Trophoblast cell (in vitro differentiated cells and primary cell): ENCODE measurements around the gene GALNTL6.
A peak's percentile ranks its signal among the peaks of the same experiment; 100 is the strongest.

Experiments used
- DNase-seq, 2 donors: peaks; one replicate each; pipeline ENCODE4 v3.0.0-alpha.2; 2016
- H2AFZ ChIP-seq: 2 replicates; pipeline ENCODE4 v1.6.1; 2013; ENCODE audit warnings: low read length, moderate library complexity, mild to moderate bottlenecking; ENCODE audit not compliant: insufficient read depth, poor library complexity
- H2AK5ac ChIP-seq: 2 replicates; pipeline ENCODE4 v1.6.1; 2013; ENCODE audit warnings: mild to moderate bottlenecking, low read length
- H2BK120ac ChIP-seq: 2 replicates; pipeline ENCODE4 v1.6.1; 2013; ENCODE audit warnings: low read length, mild to moderate bottlenecking, moderate library complexity; ENCODE audit not compliant: insufficient read depth, poor library complexity
- H2BK12ac ChIP-seq: 2 replicates; pipeline ENCODE4 v1.6.1; 2013; ENCODE audit warnings: mild to moderate bottlenecking, low read length, moderate library complexity
- H2BK5ac ChIP-seq: 2 replicates; pipeline ENCODE4 v1.6.1; 2013; ENCODE audit warnings: low read length, low read depth, moderate library complexity, mild to moderate bottlenecking; ENCODE audit not compliant: poor library complexity
- H3K14ac ChIP-seq: 2 replicates; pipeline ENCODE4 v1.6.1; 2013; ENCODE audit warnings: mild to moderate bottlenecking, low read length
- H3K18ac ChIP-seq: 2 replicates; pipeline ENCODE4 v1.6.1; 2013; ENCODE audit warnings: mild to moderate bottlenecking, low read length
- H3K23ac ChIP-seq: 2 replicates; pipeline ENCODE4 v1.6.1; 2013; ENCODE audit warnings: low read length
- H3K27ac ChIP-seq: 2 replicates; pipeline ENCODE4 v1.5.1; 2013; ENCODE audit warnings: low read depth, mild to moderate bottlenecking, inconsistent platforms, low read length, moderate library complexity
- H3K27me3 ChIP-seq: 2 replicates; pipeline ENCODE4 v1.6.1; 2013; ENCODE audit warnings: inconsistent platforms, mild to moderate bottlenecking, low read length, moderate library complexity; ENCODE audit not compliant: insufficient read depth
- H3K36me3 ChIP-seq, 2 experiments: 1 replicate in 1 of 2; 2 replicates in 1 of 2; pipeline ENCODE4 v1.6.1; 2013; ENCODE audit warnings: low read length in 2 of 2, mild to moderate bottlenecking in 2 of 2, moderate library complexity in 1 of 2; ENCODE audit not compliant: insufficient read depth in 2 of 2, control insufficient read depth in 1 of 2
- H3K4ac ChIP-seq: 2 replicates; pipeline ENCODE4 v1.6.1; 2013; ENCODE audit warnings: low read depth, mild to moderate bottlenecking, low read length, moderate library complexity
- H3K4me1 ChIP-seq, 2 experiments: 1 replicate in 1 of 2; 2 replicates in 1 of 2; pipeline ENCODE4 v1.6.1; 2013; ENCODE audit warnings: low read length in 2 of 2, mild to moderate bottlenecking in 2 of 2, moderate library complexity in 1 of 2; ENCODE audit not compliant: insufficient read depth in 2 of 2, control insufficient read depth in 1 of 2
- H3K4me2 ChIP-seq: 2 replicates; pipeline ENCODE4 v1.6.1; 2013; ENCODE audit warnings: inconsistent platforms, mild to moderate bottlenecking, low read length, moderate library complexity
- H3K4me3 ChIP-seq: 2 replicates; pipeline ENCODE4 v1.5.1; 2013; ENCODE audit warnings: mild to moderate bottlenecking, low read depth, low read length, inconsistent platforms
- H3K79me1 ChIP-seq: one replicate; pipeline ENCODE4 v1.6.1; 2013; ENCODE audit warnings: low read length
- H3K79me2 ChIP-seq: 2 replicates; pipeline ENCODE4 v1.6.1; 2013; ENCODE audit warnings: low read length, mild to moderate bottlenecking; ENCODE audit not compliant: control insufficient read depth, insufficient read depth, poor library complexity
- H3K9ac ChIP-seq: 2 replicates; pipeline ENCODE4 v1.6.1; 2013; ENCODE audit warnings: mild to moderate bottlenecking, low read length
- H3K9me3 ChIP-seq: 2 replicates; pipeline ENCODE4 v1.6.1; 2013; ENCODE audit warnings: low read depth, mild to moderate bottlenecking, control low read depth, inconsistent platforms, low read length; ENCODE audit not compliant: insufficient read depth
- H4K12ac ChIP-seq: 2 replicates; pipeline ENCODE4 v1.6.1; 2013; ENCODE audit warnings: low read depth, mild to moderate bottlenecking, low read length, moderate library complexity
- H4K8ac ChIP-seq: 2 replicates; pipeline ENCODE4 v1.6.1; 2013; ENCODE audit warnings: low read depth, mild to moderate bottlenecking, low read length, moderate library complexity
- H4K91ac ChIP-seq: one replicate; pipeline ENCODE4 v1.6.1; 2013; ENCODE audit warnings: low read depth, mild to moderate bottlenecking, low read length, moderate library complexity
- WGBS: extraction: QIAGEN DNeasy Blood & Tissue Kit; methylation state at CpG from one replicate; pipeline ENCODE4 v1.1.7; 2013; ENCODE audit warnings: missing lambda C conversion rate; ENCODE audit not compliant: insufficient read length, insufficient coverage; ENCODE audit errors: extremely low coverage; 5-methylcytosine and 5-hydroxymethylcytosine counted together

The GALNTL6 gene

DNA sequence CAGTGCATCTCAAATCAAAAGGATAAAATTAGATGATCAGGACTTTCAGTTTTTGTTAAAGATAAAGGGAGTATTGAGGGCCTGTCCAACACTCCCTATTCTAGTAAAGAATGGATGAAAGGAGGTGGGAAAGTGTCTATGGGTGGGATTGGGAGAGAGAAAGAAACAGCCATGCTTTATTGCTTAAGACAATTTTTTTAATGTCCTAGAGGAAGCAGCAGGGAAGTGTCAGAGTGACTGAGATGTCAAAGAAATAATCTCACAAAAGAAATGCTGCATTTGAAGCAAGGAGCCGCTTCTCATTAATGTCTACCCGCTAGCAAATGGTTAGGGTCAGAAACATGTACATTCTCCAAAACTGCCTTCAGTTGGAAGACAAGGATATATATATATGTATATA lies 1238.0 kb downstream of the GALNTL6 start:
- Histone ChIP-seq H3K23ac (no peak overlapping the region), H3K79me1 (no peaks in the 10 kb centered on the region)

GRCh38 chr4:173051716-173052115 lies 1238.5 kb downstream of the GALNTL6 start:
- Histone ChIP-seq H2BK12ac (no peak overlapping the region), H2AK5ac (no peak overlapping the region), H4K91ac (no peak overlapping the region), H3K36me3 (no peaks in the 10 kb centered on the region), H2BK120ac (no peak overlapping the region), H3K27ac (peak overlapping the region; percentile 61), H4K8ac (no peak overlapping the region), H2AFZ (no peak overlapping the region), H3K23ac (no peak overlapping the region), H4K12ac (no peak overlapping the region), H3K14ac (no peak overlapping the region), H3K4ac (no peak overlapping the region), H3K9ac (no peak overlapping the region), H3K9me3 (no peaks in the 10 kb centered on the region), H3K4me2 (no peak overlapping the region), H3K79me1 (no peaks in the 10 kb centered on the region), H2BK5ac (no peak overlapping the region), H3K27me3 (no peaks in the 10 kb centered on the region), H3K4me3 (no peak overlapping the region), H3K79me2 (no peaks in the 10 kb centered on the region), H3K4me1 (peaks cover 0 to 4% of the 10 kb centered on the region in 2 experiments), H3K18ac (no peak overlapping the region)
- no peak for DNase-seq
- no CpG with 5 or more reads among the region's 9 CpGs for WGBS

More for the DNA sequence above, 1238.0 kb downstream of the GALNTL6 start:
- Histone ChIP-seq H2BK120ac (no peak overlapping the region), H3K27ac (peak overlapping the region; percentile 43), H3K27me3 (no peaks in the 10 kb centered on the region), H3K9ac (no peak overlapping the region), H2BK12ac (no peak overlapping the region), H3K4me3 (no peak overlapping the region), H2AFZ (no peak overlapping the region), H2BK5ac (peak overlapping the region; percentile 64), H3K4me2 (no peak overlapping the region), H3K9me3 (no peaks in the 10 kb centered on the region), H3K4ac (no peak overlapping the region), H3K14ac (no peak overlapping the region), H4K12ac (no peak overlapping the region), H4K8ac (no peak overlapping the region), H3K79me2 (no peaks in the 10 kb centered on the region), H3K4me1 (peaks cover 0 to 6% of the 10 kb centered on the region in 2 experiments), H3K36me3 (no peaks in the 10 kb centered on the region), H4K91ac (no peak overlapping the region), H3K18ac (no peak overlapping the region), H2AK5ac (no peak overlapping the region)
- WGBS, result no CpG with 5 or more reads among the region's 2 CpGs
- DNase-seq, result no peak

- Histone ChIP-seq H3K4me2 (no peak overlapping the region), H4K12ac (no peak overlapping the region), H3K27me3 (no peaks in the 10 kb centered on the region), H3K14ac (no peak overlapping the region), H3K18ac (no peak overlapping the region), H4K8ac (no peak overlapping the region), H2AK5ac (no peak overlapping the region), H3K27ac (no peak overlapping the region), H2BK5ac (no peak overlapping the region), H3K4me3 (no peak overlapping the region), H3K23ac (no peak overlapping the region), H3K79me1 (peaks cover under 1% of the 10 kb centered on the region), H2BK120ac (no peak overlapping the region), H4K91ac (peak overlapping the region; percentile 47), H2BK12ac (no peak overlapping the region), H3K4ac (no peak overlapping the region), H3K9me3 (no peaks in the 10 kb centered on the region), H3K36me3 (no peaks in the 10 kb centered on the region), H3K79me2 (no peaks in the 10 kb centered on the region), H2AFZ (no peak overlapping the region), H3K9ac (no peak overlapping the region), H3K4me1 (no peaks in the 10 kb centered on the region)
- WGBS, result no CpG with 5 or more reads among the region's 2 CpGs
- no peak for DNase-seq
These were observed 1239.2 kb downstream of the GALNTL6 start for GRCh38 chr4:173052439-173052838.

- H4K12ac ChIP-seq, result no peak overlapping the region
- no peak overlapping the region for H3K9ac ChIP-seq
- no peaks in the 10 kb centered on the region for H3K79me2 ChIP-seq
- H3K4me1 ChIP-seq, result peaks cover 0 to 2% of the 10 kb centered on the region in 2 experiments
- H4K8ac ChIP-seq, result no peak overlapping the region
- no peaks in the 10 kb centered on the region for H3K9me3 ChIP-seq
- H3K27ac ChIP-seq, result no peak overlapping the region
- peak in 1 of 2 donors; percentile 38 for DNase-seq
- peaks cover 2% of the 10 kb centered on the region for H3K79me1 ChIP-seq
- no peak overlapping the region for H2AK5ac ChIP-seq
- no peak overlapping the region for H2BK5ac ChIP-seq
- no peak overlapping the region for H3K4me3 ChIP-seq
- H3K27me3 ChIP-seq, result no peaks in the 10 kb centered on the region
- no peak overlapping the region for H3K23ac ChIP-seq
- H2BK12ac ChIP-seq, result no peak overlapping the region
- no peak overlapping the region for H2BK120ac ChIP-seq
- no peak overlapping the region for H3K4me2 ChIP-seq
- H4K91ac ChIP-seq, result no peak overlapping the region
- no peak overlapping the region for H3K14ac ChIP-seq
- H3K18ac ChIP-seq, result no peak overlapping the region
- WGBS, result no CpG with 5 or more reads among the region's 5 CpGs
- H3K36me3 ChIP-seq, result no peaks in the 10 kb centered on the region
- H2AFZ ChIP-seq, result no peak overlapping the region
- no peak overlapping the region for H3K4ac ChIP-seq
These were observed 1243.1 kb downstream of the GALNTL6 start for GRCh38 chr4:173056271-173056670.
